PC-3 (cell line): ENCODE data around the gene GCM1. TPM values are rescaled to one million over a fixed set of nuclear protein-coding genes. Genes with fewer than 3 reads are reported as not detected.

Experiments used
- ATAC-seq: fragments of 200-7000 bp; cut with Tn5 transposase; 2 replicates; pipeline ENCODE4 v1.9.1; 2020; ENCODE audit warnings: mild to moderate bottlenecking, moderate library complexity
- BruUV-seq: library from RNA; stranded (reverse); fragments of 400-500 nt; replicated peaks from 2 replicates; lab custom pipeline; 2021; lab: Mats Ljungman, UMichigan
- CTCF ChIA-PET: fragments of 300-600 bp; sonication (Branson Sonifier 250); formaldehyde crosslinking; loops from one replicate; lab custom pipeline; 2022; ENCODE audit warnings: antibody characterized with exemption; lab: Charles Lee
- POLR2A ChIA-PET: fragments of 300-600 bp; sonication (Branson Sonifier 250); formaldehyde crosslinking; loops from one replicate; lab custom pipeline; 2022; ENCODE audit warnings: antibody characterized with exemption; ENCODE audit not compliant: unreplicated experiment; lab: Charles Lee
- DNase-seq: peaks from one replicate; pipeline ENCODE4 v3.0.0-alpha.2; 2015
- H2AFZ ChIP-seq: fragments of 300-600 bp; sonication (generic); 2 replicates; pipeline ENCODE4 v1.6.0; 2016; ENCODE audit warnings: antibody characterized with exemption, low read length
- H3F3A ChIP-seq: fragments of 300-600 bp; sonication (generic); one replicate; pipeline ENCODE4 v1.6.0; 2017; ENCODE audit warnings: antibody characterized with exemption, low read length, control low read depth, mild to moderate bottlenecking; ENCODE audit not compliant: unreplicated experiment
- H3K27ac ChIP-seq: fragments of 300-600 bp; sonication (generic); 2 replicates; pipeline ENCODE4 v1.5.1; 2016; ENCODE audit warnings: mild to moderate bottlenecking, low read length
- H3K27me3 ChIP-seq: fragments of 300-600 bp; sonication (generic); 2 replicates; pipeline ENCODE4 v1.6.1; 2016; ENCODE audit warnings: low read length, mixed read lengths
- H3K36me3 ChIP-seq: fragments of 300-600 bp; sonication (generic); 2 replicates; pipeline ENCODE4 v1.6.1; 2016; ENCODE audit warnings: low read depth, mixed run types, low read length, mixed read lengths
- H3K4me1 ChIP-seq: fragments of 300-600 bp; sonication (generic); 2 replicates; pipeline ENCODE4 v1.5.1; 2016; ENCODE audit warnings: low read length; ENCODE audit not compliant: insufficient read depth
- H3K4me2 ChIP-seq: fragments of 300-600 bp; sonication (generic); 2 replicates; pipeline ENCODE4 v1.6.0; 2016; ENCODE audit warnings: low read length
- H3K4me3 ChIP-seq: fragments of 300-600 bp; sonication (generic); 2 replicates; pipeline ENCODE4 v1.5.1; 2016; ENCODE audit warnings: mild to moderate bottlenecking, low read length, mixed read lengths
- H3K79me2 ChIP-seq: fragments of 300-600 bp; sonication (generic); 2 replicates; pipeline ENCODE4 v1.6.1; 2017; ENCODE audit warnings: low read length, mixed read lengths
- H3K9ac ChIP-seq: fragments of 300-600 bp; sonication (generic); 2 replicates; pipeline ENCODE4 v1.6.0; 2016; ENCODE audit warnings: mild to moderate bottlenecking, low read length
- H3K9me2 ChIP-seq: fragments of 300-600 bp; sonication (generic); replicated peaks from 2 replicates; pipeline ENCODE4 v1.6.1; 2016; ENCODE audit warnings: mixed run types, low read length, mixed read lengths
- H3K9me3 ChIP-seq: fragments of 300-600 bp; sonication (generic); 2 replicates; pipeline ENCODE4 v1.6.1; 2016; ENCODE audit warnings: low read length, mixed read lengths
- H4K20me1 ChIP-seq: fragments of 300-600 bp; sonication (generic); 2 replicates; pipeline ENCODE4 v1.6.1; 2016; ENCODE audit warnings: low read length, mixed read lengths
- EZH2 ChIP-seq: fragments of 300-600 bp; sonication (generic); IDR thresholded peaks from one replicate; pipeline ENCODE4 v1.6.1; 2017; ENCODE audit warnings: antibody characterized with exemption, mild to moderate bottlenecking, low read length; ENCODE audit not compliant: unreplicated experiment
- EZH2phosphoT487 ChIP-seq: fragments of 300-600 bp; sonication (generic); IDR thresholded peaks from 2 replicates; pipeline ENCODE4 v1.6.1; 2018; ENCODE audit warnings: mild to moderate bottlenecking, antibody characterized with exemption, low read length, borderline replicate concordance
- intact Hi-C: fragments of 100-400 bp; cut with micrococcal nuclease; formaldehyde crosslinking; loops from 2 replicates; pipeline ENCODE4 v1.9.0; 2023
- total RNA-seq: library from RNA; depleted of rRNA; stranded (reverse); fragments of >200 nt; gene quantifications from 2 replicates; pipeline ENCODE4 v1.2.3, GENCODE V29; 2014
- TF ChIP-seq, protein P1 (sequence below): fragments of 300-600 bp; sonication (generic); conservative IDR thresholded peaks from 2 replicates; pipeline ENCODE4 v1.5.1; 2017; ENCODE audit warnings: antibody characterized with exemption, low read depth, mild to moderate bottlenecking, low read length

GCM1 gene
- total RNA-seq, 1 experiment from 2014 or later = not detected

DNA sequence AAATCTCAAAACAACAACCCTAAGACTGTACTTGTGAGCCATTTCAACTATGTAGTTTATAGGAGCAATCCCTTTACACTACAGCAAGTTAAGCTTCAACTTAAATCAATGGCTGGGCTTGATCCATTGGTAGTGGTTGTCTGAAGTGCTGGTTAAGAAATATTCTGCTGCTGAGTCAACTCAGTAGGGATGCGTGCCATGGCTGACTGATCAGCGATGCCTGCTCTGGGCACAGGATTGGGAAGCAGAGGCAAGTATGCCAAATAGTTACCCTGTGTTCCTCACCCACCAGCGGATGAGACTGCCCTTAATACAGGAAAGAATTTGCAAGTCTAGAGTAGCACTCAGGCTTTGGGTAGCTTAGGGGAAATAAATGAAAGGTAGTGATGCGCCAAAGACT lies 41.5 kb downstream of the GCM1 start:
- ATAC-seq = peak; percentile 39

DNA sequence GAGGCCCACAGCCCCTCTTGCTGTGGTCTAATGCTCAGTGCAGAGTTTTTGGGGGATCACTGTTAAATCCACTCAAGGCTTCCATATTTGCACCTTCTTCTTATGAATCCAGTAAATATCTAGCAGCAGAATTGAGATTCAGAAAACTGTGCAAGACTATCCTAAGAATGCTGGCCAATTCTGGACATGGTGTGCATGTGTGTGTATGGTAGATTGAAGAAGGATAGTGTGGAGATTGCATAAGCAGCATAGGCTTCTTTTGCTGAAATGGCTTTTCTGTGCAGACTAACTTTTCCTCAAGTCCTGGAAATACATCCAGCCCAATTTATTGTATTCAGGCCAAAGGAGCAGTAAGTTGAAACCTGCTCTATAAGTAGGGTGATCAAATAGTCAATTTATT lies 43.7 kb downstream of the GCM1 start:
- Histone ChIP-seq H3K79me2 (no peaks in the 10 kb centered on the region), H3K36me3 (peaks cover 3% of the 10 kb centered on the region; the same call in 1 of the 2 replicates), H3K9ac (no peak overlapping the region), H3K9me2 (no peaks in the 10 kb centered on the region), H3K27me3 (no peaks in the 10 kb centered on the region), H3K9me3 (no peaks in the 10 kb centered on the region), H3K4me3 (no peak overlapping the region), H3K27ac (no peak overlapping the region), H3K4me2 (no peak overlapping the region), H3F3A (no peaks in the 10 kb centered on the region), H4K20me1 (no peaks in the 10 kb centered on the region), H3K4me1 (peaks cover 7% of the 10 kb centered on the region; the same call in 1 of the 2 replicates), H2AFZ (no peak overlapping the region)
- no TSS peak for BruUV-seq
- TF ChIP-seq EZH2 = no peak
- TF ChIP-seq, protein P1, sequence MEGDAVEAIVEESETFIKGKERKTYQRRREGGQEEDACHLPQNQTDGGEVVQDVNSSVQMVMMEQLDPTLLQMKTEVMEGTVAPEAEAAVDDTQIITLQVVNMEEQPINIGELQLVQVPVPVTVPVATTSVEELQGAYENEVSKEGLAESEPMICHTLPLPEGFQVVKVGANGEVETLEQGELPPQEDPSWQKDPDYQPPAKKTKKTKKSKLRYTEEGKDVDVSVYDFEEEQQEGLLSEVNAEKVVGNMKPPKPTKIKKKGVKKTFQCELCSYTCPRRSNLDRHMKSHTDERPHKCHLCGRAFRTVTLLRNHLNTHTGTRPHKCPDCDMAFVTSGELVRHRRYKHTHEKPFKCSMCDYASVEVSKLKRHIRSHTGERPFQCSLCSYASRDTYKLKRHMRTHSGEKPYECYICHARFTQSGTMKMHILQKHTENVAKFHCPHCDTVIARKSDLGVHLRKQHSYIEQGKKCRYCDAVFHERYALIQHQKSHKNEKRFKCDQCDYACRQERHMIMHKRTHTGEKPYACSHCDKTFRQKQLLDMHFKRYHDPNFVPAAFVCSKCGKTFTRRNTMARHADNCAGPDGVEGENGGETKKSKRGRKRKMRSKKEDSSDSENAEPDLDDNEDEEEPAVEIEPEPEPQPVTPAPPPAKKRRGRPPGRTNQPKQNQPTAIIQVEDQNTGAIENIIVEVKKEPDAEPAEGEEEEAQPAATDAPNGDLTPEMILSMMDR = no peak
- no peak for TF ChIP-seq EZH2phosphoT487
- POLR2A ChIA-PET = no interaction called here
- ATAC-seq (no peak), DNase-seq (no peak)
- intact Hi-C loops = loop anchor here (1.0 to 5.0 kb wide), 5 partner anchors 54 to 379 kb away; no protein-coding TSS in a partner anchor
- CTCF ChIA-PET = interaction anchor here (0.6 to 1.4 kb wide), 7 partner anchors 8 to 389 kb away, joined by 3 to 8 read pairs (median 4); no protein-coding TSS in a partner anchor

More for the DNA sequence above, 41.5 kb downstream of the GCM1 start:
- no peak overlapping the region for H3K4me2 ChIP-seq
- ChIA-PET POLR2A (no interaction called here), CTCF (no interaction called here)
- H2AFZ ChIP-seq = no peak overlapping the region
- peaks cover 22% of the 10 kb centered on the region for H3K4me1 ChIP-seq
- H3K9me2 ChIP-seq = no peaks in the 10 kb centered on the region
- H3K36me3 ChIP-seq = no peaks in the 10 kb centered on the region
- no peaks in the 10 kb centered on the region for H3F3A ChIP-seq
- no peaks in the 10 kb centered on the region for H3K79me2 ChIP-seq
- no TSS peak for BruUV-seq
- H3K27ac ChIP-seq = no peak overlapping the region
- intact Hi-C loops = no loop called here
- H3K27me3 ChIP-seq = no peaks in the 10 kb centered on the region
- no peak overlapping the region for H3K4me3 ChIP-seq
- H4K20me1 ChIP-seq = no peaks in the 10 kb centered on the region
- peak; percentile 59 for DNase-seq
- H3K9me3 ChIP-seq = no peaks in the 10 kb centered on the region
- H3K9ac ChIP-seq = no peak overlapping the region
- no peak for TF ChIP-seq EZH2
- TF ChIP-seq, protein P1 = no peak
- TF ChIP-seq EZH2phosphoT487 = no peak

DNA sequence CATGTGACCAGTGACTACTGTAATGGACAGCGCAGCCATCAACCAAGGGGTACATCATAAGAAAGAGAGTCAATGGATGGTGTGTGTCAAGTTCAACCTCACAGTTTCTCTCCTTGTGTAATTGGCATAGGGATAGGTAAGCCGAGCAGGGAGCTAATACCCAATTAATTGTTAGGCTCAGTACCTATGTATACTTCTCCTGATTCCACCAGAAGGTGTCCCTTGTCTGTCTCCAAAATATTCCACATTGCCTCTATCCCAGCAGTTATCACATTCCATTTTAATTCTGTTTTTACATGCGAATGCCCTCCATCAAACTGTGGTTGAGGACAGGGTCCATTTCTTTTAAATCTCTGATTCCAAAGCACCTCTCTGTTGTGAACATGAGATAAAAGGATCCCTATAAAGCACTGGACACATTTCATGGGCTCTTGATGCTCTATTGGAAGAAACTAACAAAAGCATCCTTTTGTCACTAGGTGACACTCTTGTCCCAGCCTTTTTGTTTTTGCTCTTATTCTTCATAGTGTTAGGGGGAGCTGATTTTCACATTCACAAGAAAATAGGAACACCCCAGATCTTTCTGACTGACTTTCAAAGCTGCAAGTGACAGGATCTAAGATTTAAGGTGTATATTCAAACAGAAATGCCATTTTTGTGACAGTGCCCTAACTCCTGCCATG lies 44.5 kb downstream of the GCM1 start:
- Histone ChIP-seq H3K4me2 (no peak overlapping the region), H3K4me3 (no peak overlapping the region), H3K36me3 (peaks cover 6% of the 10 kb centered on the region; the same call in 1 of the 2 replicates), H3K9me2 (no peaks in the 10 kb centered on the region), H3K9ac (no peak overlapping the region), H3K4me1 (peaks cover 7% of the 10 kb centered on the region; the same call in 1 of the 2 replicates), H4K20me1 (no peaks in the 10 kb centered on the region), H3F3A (no peaks in the 10 kb centered on the region), H3K9me3 (no peaks in the 10 kb centered on the region), H3K27ac (no peak overlapping the region), H2AFZ (no peak overlapping the region), H3K79me2 (no peaks in the 10 kb centered on the region), H3K27me3 (no peaks in the 10 kb centered on the region)
- intact Hi-C loops = loop anchor here (1.0 to 5.0 kb wide), 5 partner anchors 55 to 380 kb away; no protein-coding TSS in a partner anchor
- ChIA-PET CTCF (interaction anchor here (0.6 to 1.4 kb wide), 8 partner anchors 8 to 390 kb away, joined by 3 to 8 read pairs (median 4); no protein-coding TSS in a partner anchor), POLR2A (no interaction called here)
- ATAC-seq = peak; percentile 80
- BruUV-seq = no TSS peak
- no peak for TF ChIP-seq EZH2
- TF ChIP-seq, protein P1 = peak; percentile 84
- DNase-seq = peak; percentile 58
